KMS-11 (cell line): ENCODE measurements around the gene GDF2.

Experiments
- H2AFZ ChIP-seq: fragments of 200-600 bp; sonication (generic); 2 replicates; pipeline ENCODE4 v1.6.1; 2016; ENCODE audit warnings: antibody characterized with exemption, mixed run types, low read depth
- H3K27ac ChIP-seq: fragments of 200-600 bp; sonication (generic); 2 replicates; pipeline ENCODE4 v1.6.1; 2016; ENCODE audit warnings: mild to moderate bottlenecking, mixed run types
- H3K27me3 ChIP-seq: fragments of 200-600 bp; sonication (generic); 2 replicates; pipeline ENCODE4 v1.6.1; 2017; ENCODE audit warnings: mild to moderate bottlenecking, low read depth, mixed run types, moderate library complexity; ENCODE audit not compliant: insufficient read depth
- H3K36me3 ChIP-seq: fragments of 200-600 bp; sonication (generic); 2 replicates; pipeline ENCODE4 v1.6.1; 2017; ENCODE audit warnings: mild to moderate bottlenecking, mixed run types; ENCODE audit not compliant: insufficient read depth
- H3K4me1 ChIP-seq: fragments of 200-600 bp; sonication (generic); 2 replicates; pipeline ENCODE4 v1.6.1; 2016; ENCODE audit warnings: mild to moderate bottlenecking, low read depth, mixed run types; ENCODE audit not compliant: poor library complexity, severe bottlenecking
- H3K4me2 ChIP-seq: fragments of 200-600 bp; sonication (generic); 2 replicates; pipeline ENCODE4 v1.7.0; 2016; ENCODE audit warnings: mild to moderate bottlenecking, mixed run types
- H3K4me3 ChIP-seq: fragments of 200-600 bp; sonication (generic); IDR thresholded peaks from 2 replicates; pipeline ENCODE4 v1.6.1; 2017; ENCODE audit warnings: low read depth, low read length, mixed read lengths; ENCODE audit not compliant: insufficient read depth
- H3K79me2 ChIP-seq: fragments of 200-600 bp; sonication (generic); 2 replicates; pipeline ENCODE4 v1.6.1; 2016; ENCODE audit warnings: low read depth, mixed run types; ENCODE audit not compliant: insufficient read depth
- H3K9ac ChIP-seq: fragments of 200-600 bp; sonication (generic); 2 replicates; pipeline ENCODE4 v1.6.1; 2016; ENCODE audit warnings: mild to moderate bottlenecking, mixed run types
- H4K20me1 ChIP-seq: fragments of 200-600 bp; sonication (generic); 2 replicates; pipeline ENCODE4 v1.6.1; 2016; ENCODE audit warnings: mild to moderate bottlenecking, mixed run types; ENCODE audit not compliant: insufficient read depth
- TF ChIP-seq, protein P1 (sequence below): fragments of 200-600 bp; sonication (generic); conservative IDR thresholded peaks from 2 replicates; pipeline ENCODE4 v1.6.1; 2017; ENCODE audit warnings: low read depth, mild to moderate bottlenecking, antibody characterized with exemption, low read length, moderate library complexity, mixed read lengths

Gene GDF2

DNA sequence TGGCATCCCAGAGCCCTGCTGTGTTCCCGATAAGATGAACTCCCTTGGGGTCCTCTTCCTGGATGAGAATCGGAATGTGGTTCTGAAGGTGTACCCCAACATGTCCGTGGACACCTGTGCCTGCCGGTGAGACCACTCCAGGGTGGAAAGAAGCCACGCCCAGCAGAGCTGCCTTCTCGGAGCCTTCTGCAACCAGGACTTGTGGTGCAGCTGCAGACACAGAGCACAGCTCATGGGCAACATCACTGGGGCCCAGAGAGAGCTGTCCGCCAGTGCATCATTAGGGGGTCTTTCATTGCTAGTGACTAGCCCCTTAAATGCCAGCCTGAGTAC lies 9.6 kb upstream of the GDF2 start:
- H3K4me1 ChIP-seq, result no peaks in the 10 kb centered on the region
- H3K4me2 ChIP-seq, result no peak overlapping the region; the same call in 1 of the 2 replicates
- no peak overlapping the region for H3K27ac ChIP-seq
- no peaks in the 10 kb centered on the region for H4K20me1 ChIP-seq
- H3K9ac ChIP-seq, result no peak overlapping the region
- H2AFZ ChIP-seq, result peak overlapping the region; percentile 54; the same call in 1 of the 2 replicates
- H3K27me3 ChIP-seq, result no peaks in the 10 kb centered on the region
- no peaks in the 10 kb centered on the region for H3K36me3 ChIP-seq
- TF ChIP-seq, protein P1, sequence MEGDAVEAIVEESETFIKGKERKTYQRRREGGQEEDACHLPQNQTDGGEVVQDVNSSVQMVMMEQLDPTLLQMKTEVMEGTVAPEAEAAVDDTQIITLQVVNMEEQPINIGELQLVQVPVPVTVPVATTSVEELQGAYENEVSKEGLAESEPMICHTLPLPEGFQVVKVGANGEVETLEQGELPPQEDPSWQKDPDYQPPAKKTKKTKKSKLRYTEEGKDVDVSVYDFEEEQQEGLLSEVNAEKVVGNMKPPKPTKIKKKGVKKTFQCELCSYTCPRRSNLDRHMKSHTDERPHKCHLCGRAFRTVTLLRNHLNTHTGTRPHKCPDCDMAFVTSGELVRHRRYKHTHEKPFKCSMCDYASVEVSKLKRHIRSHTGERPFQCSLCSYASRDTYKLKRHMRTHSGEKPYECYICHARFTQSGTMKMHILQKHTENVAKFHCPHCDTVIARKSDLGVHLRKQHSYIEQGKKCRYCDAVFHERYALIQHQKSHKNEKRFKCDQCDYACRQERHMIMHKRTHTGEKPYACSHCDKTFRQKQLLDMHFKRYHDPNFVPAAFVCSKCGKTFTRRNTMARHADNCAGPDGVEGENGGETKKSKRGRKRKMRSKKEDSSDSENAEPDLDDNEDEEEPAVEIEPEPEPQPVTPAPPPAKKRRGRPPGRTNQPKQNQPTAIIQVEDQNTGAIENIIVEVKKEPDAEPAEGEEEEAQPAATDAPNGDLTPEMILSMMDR, result no peak
- H3K79me2 ChIP-seq, result no peaks in the 10 kb centered on the region
- H3K4me3 ChIP-seq, result no peak overlapping the region

DNA sequence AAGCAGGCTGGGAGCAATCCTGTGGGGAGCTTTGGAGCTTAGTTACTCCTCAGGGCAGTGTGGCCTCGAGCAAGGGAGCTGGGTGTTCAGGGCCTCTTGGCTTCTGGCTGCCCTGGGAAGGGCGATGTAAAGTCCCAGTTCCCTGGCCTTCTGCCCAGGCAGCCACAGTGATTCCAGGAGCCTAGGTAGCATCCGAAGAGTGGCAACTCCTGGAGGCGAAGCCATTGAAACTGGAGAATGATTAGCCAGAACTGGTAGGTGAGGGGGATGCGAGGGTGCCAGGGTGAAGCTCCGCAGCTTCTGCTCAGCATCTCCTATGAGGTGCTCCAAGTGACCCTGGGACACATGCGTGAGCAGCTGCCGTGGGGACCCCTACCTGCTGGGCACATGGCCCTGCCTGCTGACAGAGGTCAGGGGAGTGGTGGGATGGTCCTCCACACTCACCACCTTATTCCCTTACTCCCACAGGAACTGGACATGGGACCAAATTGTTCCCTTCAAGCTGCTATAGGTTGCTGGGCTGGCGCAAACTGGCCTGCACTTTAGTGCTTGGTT lies 7.8 kb upstream of the GDF2 start:
- no peak overlapping the region for H2AFZ ChIP-seq
- TF ChIP-seq, protein P1, result no peak
- H3K36me3 ChIP-seq, result no peaks in the 10 kb centered on the region
- H3K4me2 ChIP-seq, result no peak overlapping the region
- H3K4me3 ChIP-seq, result no peak overlapping the region
- H3K27me3 ChIP-seq, result no peaks in the 10 kb centered on the region
- no peaks in the 10 kb centered on the region for H3K79me2 ChIP-seq
- no peaks in the 10 kb centered on the region for H3K4me1 ChIP-seq
- H3K27ac ChIP-seq, result no peak overlapping the region
- no peak overlapping the region for H3K9ac ChIP-seq
- no peaks in the 10 kb centered on the region for H4K20me1 ChIP-seq

DNA sequence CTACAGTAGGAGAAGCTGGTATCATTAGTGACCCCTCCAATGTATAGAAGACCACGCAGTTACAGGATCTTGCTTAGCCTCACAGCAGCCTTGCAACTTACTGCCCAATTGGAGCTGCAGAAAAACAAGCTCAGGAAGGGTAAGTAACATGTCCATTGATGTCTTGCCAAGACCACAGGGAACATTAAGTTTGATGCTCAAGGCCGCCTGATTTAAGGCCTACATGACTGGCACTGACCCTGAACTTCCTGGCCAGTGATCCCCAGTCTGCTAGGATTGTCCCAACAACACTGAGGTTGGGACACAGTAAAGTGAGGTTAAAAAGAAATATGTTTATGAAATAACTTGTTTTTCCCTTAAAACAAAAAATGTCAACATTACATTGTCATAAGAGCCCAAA lies 6.8 kb upstream of the GDF2 start:
- no peak overlapping the region for H3K9ac ChIP-seq
- no peaks in the 10 kb centered on the region for H4K20me1 ChIP-seq
- H3K4me3 ChIP-seq, result no peak overlapping the region
- H3K79me2 ChIP-seq, result no peaks in the 10 kb centered on the region
- H3K36me3 ChIP-seq, result no peaks in the 10 kb centered on the region
- H3K4me1 ChIP-seq, result no peaks in the 10 kb centered on the region
- TF ChIP-seq, protein P1, result no peak
- H2AFZ ChIP-seq, result no peak overlapping the region
- no peak overlapping the region for H3K4me2 ChIP-seq
- no peaks in the 10 kb centered on the region for H3K27me3 ChIP-seq
- no peak overlapping the region for H3K27ac ChIP-seq

DNA sequence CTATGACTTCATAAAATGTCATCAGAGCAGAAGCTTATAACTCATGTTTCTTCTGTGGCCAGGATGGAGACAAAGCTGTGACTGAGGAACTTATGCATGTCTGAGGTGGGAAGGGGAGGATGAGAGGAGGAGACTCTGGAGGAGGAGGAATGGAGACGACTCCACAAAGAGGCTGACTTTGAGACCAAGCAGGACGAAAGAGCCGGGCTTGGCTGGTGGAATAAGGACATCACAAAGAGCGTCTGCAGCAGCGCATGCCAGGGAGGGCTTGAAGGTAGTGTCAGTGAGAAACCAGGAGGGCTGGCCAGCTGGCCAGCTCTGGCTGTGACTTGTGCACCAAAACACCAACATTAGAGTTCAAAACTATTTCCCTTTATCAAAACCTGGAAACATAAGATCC lies 6.1 kb upstream of the GDF2 start:
- Histone ChIP-seq H3K36me3 (no peaks in the 10 kb centered on the region), H4K20me1 (no peaks in the 10 kb centered on the region), H3K4me3 (no peak overlapping the region), H3K4me2 (no peak overlapping the region), H3K79me2 (no peaks in the 10 kb centered on the region), H3K27ac (no peak overlapping the region), H3K27me3 (no peaks in the 10 kb centered on the region), H3K9ac (no peak overlapping the region), H2AFZ (no peak overlapping the region), H3K4me1 (no peaks in the 10 kb centered on the region)
- TF ChIP-seq, protein P1, result no peak
